Skeletal muscle tissue (tissue), 4 donors: Measurements from ENCODE around the gene PTPRN2. TPM values are rescaled to one million over a fixed set of nuclear protein-coding genes. Genes with fewer than 3 reads are reported as not detected.

ENCODE experiments used
- H3K27ac ChIP-seq: one replicate; pipeline ENCODE4 v1.7.0; 2013; ENCODE audit warnings: mild to moderate bottlenecking, low read depth, low read length, inconsistent platforms
- H3K27me3 ChIP-seq, 3 donors: one replicate each; pipeline ENCODE4 v1.7.0; 2013; ENCODE audit warnings: low read length in 3 of 3; ENCODE audit not compliant: control insufficient read depth in 3 of 3, insufficient read depth in 3 of 3
- H3K36me3 ChIP-seq, 3 donors: one replicate each; pipeline ENCODE4 v1.7.0; 2013; ENCODE audit warnings: low read length in 3 of 3; ENCODE audit not compliant: control insufficient read depth in 3 of 3, insufficient read depth in 3 of 3
- H3K4me1 ChIP-seq, 3 donors: one replicate each; pipeline ENCODE4 v1.7.0; 2013; ENCODE audit warnings: low read length in 3 of 3, mild to moderate bottlenecking in 3 of 3; ENCODE audit not compliant: control insufficient read depth in 3 of 3, insufficient read depth in 3 of 3
- H3K4me3 ChIP-seq, 3 donors: one replicate each; pipeline ENCODE4 v1.7.0; 2013; ENCODE audit warnings: low read length in 3 of 3
- H3K9ac ChIP-seq, 3 donors: one replicate each; pipeline ENCODE4 v1.7.0; 2013; ENCODE audit warnings: low read length in 3 of 3, mild to moderate bottlenecking in 3 of 3, moderate library complexity in 2 of 3, low read depth in 1 of 3
- H3K9me3 ChIP-seq, 3 donors: one replicate each; pipeline ENCODE4 v1.7.0; 2013; ENCODE audit warnings: low read length in 3 of 3; ENCODE audit not compliant: control insufficient read depth in 3 of 3
- total RNA-seq: library from RNA; depleted of rRNA; stranded (reverse); fragments of >200 nt; gene quantifications from one replicate; pipeline ENCODE4 v1.2.3, GENCODE V29; 2014
- donor health status: Osteomylitis.

Gene PTPRN2
- total RNA-seq, 1 donor from 2014 or later = 1.6 TPM

DNA sequence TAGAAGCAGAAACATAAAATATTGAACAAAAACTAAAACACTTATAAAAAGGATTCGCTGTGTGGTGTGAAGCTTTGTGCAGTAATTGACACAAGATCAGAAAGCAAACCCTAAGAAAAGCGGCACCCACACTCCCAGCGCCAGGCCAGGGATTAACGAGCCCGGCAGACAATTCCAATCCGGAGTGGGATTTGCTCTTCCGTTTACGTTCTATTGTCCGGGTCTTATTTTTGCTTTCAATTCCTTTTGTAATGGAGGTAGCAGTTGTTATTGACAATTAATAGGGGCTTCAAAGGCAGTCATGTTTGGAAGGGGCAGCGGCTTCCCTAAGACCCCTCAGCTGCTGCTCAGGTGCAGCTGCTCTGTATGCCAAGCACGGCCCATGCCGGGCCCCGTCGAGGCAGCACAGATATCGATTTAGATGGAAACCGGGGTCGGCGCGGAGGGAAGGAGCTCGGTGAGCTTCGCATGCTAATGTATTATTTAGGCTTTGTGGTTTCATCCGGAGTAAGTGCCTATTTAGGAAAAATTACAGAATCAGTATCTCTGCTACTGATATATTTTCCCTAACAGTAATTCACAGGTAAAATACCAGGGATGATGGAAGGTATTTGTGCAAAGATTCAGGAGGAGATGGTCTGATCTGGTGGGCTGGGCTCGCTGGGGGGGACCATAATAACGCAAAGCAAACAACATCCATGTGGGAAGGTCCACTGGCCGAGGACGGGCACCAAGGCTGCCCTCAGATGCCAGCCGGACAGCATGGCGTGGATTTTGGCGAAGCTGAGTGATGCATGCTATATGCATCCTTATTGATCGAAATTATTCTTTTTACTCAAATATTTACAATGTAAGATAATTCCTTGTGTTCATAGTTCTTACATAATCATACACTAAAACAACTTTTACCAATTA lies 561.7 kb downstream of the PTPRN2 start:
- Histone ChIP-seq H3K9ac (no peak overlapping the region), H3K27ac (no peak overlapping the region)

DNA sequence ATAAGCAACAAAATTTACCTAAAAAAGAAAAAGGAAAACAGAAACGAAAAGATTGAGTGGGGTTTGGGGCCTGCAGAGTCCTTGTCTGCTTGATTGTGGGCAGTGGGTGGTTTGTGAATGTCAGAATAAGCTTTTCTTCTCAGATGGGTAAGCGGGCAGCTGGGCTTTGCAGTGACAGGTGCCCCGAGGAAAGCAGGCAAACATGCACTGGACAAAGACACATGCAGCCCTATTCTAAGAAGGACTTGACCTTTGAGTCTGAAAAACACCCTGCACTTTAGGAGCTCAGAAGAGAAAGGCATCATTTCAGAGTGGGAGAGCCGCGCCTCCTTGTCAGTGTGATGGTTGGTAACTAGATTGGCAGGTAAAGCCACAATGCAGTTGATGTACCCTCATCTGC lies 562.7 kb downstream of the PTPRN2 start:
- no peak overlapping the region for H3K9ac ChIP-seq
- peaks cover 0 to 3% (median 0%) of the 10 kb centered on the region in 3 donors for H3K27me3 ChIP-seq
- H3K36me3 ChIP-seq = no peaks in the 10 kb centered on the region
- no peaks in the 10 kb centered on the region for H3K4me1 ChIP-seq
- peaks cover 0 to 2% (median 0%) of the 10 kb centered on the region in 3 donors for H3K9me3 ChIP-seq
- no peak overlapping the region for H3K27ac ChIP-seq
- no peak overlapping the region for H3K4me3 ChIP-seq

More for the DNA sequence above, 561.7 kb downstream of the PTPRN2 start:
- Histone ChIP-seq H3K4me1 (no peaks in the 10 kb centered on the region), H3K27me3 (peaks cover 0 to 3% (median 0%) of the 10 kb centered on the region in 3 donors), H3K4me3 (no peak overlapping the region), H3K36me3 (no peaks in the 10 kb centered on the region), H3K9me3 (no peaks in the 10 kb centered on the region)

DNA sequence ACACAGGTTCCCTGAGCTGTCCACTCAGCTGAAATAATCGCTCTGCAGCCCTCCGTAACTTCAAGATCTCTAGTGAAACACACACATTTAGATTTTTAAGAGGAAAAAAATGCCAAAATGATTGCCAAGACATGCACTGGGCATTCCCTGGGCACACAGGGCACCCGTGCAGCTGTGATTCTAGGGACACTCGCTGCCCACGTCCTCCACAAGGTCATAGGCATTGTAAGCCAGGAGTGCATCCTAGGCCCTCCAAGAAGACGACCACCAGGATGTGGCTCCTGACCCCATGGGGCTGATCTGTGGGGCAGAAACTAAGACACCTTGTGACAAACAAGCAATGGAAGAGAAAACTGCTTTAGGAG lies 563.3 kb downstream of the PTPRN2 start:
- H3K4me3 ChIP-seq = no peak overlapping the region
- peaks cover 0 to 2% (median 0%) of the 10 kb centered on the region in 3 donors for H3K9me3 ChIP-seq
- H3K27me3 ChIP-seq = peaks cover 0 to 3% (median 0%) of the 10 kb centered on the region in 3 donors
- H3K36me3 ChIP-seq = no peaks in the 10 kb centered on the region
- no peak overlapping the region for H3K27ac ChIP-seq
- no peaks in the 10 kb centered on the region for H3K4me1 ChIP-seq
- H3K9ac ChIP-seq = no peak overlapping the region

DNA sequence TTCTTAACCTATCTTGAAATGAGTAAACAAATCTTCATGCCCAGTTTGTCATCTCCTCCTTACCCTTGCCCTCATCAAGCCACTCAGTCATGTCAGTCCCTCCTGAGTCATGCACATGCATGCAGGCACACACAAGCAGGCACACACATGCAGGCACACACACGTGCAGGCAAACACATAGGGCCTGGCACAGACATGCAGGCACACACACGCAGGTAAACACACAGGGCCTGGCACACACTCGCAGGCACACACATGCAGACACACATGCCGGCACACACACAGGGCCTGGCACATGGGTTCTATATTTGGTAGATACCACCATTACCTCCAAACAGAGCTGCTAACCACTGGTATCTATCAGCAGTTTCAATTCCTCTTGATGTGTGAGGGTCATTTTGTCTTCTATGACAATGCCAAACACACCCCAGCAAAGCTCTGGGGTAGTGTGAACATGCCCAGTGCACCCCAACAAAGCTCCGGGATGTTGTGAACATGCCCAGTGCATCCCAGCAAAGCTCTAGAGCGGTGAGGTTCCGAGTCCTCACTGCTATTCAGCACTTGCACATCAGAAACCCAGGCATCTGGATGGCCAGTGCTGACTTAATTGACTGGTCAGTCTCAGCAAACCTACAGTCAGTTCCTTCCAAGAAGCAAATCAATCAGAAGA lies 563.8 kb downstream of the PTPRN2 start:
- H3K36me3 ChIP-seq = no peaks in the 10 kb centered on the region
- peaks cover 0 to 2% (median 0%) of the 10 kb centered on the region in 3 donors for H3K9me3 ChIP-seq
- no peak overlapping the region for H3K4me3 ChIP-seq
- no peaks in the 10 kb centered on the region for H3K4me1 ChIP-seq
- no peak overlapping the region for H3K9ac ChIP-seq
- H3K27ac ChIP-seq = no peak overlapping the region
- H3K27me3 ChIP-seq = peaks cover 0 to 2% (median 0%) of the 10 kb centered on the region in 3 donors

DNA sequence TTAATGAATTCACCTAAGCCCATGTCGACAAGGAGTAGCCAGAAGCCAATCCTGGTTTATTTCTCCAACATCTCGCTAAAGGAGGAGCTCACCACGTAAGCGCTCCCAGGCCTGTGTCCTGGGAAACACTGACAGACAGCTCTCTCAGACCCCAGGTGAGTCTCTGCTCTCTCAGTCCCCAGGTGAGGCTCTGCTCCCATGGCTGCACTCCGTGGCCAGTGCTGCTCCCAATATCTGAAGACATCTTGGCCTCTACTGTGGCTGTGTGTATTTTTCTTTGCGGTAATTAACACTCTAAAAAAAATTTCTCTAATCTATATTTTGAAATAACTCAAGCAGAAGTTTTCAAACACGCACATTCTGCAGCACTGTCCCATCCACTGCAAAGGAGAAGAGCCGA lies 564.5 kb downstream of the PTPRN2 start:
- Histone ChIP-seq H3K27me3 (no peaks in the 10 kb centered on the region), H3K4me3 (no peak overlapping the region), H3K36me3 (no peaks in the 10 kb centered on the region), H3K27ac (no peak overlapping the region), H3K9ac (no peak overlapping the region), H3K9me3 (peaks cover 0 to 2% (median 0%) of the 10 kb centered on the region in 3 donors), H3K4me1 (no peaks in the 10 kb centered on the region)

DNA sequence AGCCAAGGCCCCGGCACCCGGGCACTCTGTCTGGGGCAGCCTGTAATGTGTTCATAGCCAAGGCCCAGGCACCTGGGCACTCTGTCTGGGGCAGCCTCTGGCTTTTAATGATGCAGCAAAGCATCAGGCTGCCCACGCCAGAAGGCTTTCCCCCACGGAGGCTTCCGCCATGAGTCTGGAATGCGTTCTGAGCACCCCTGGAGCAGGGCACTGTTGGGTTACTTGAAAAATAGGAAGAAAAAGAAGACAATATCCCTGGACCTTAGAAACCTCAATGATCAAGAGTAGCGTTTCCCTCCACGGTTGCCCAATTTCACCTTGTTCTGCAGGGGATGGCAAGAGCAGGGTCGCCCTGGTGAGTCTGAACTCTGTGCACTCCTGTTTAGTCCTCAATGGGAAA lies 565.0 kb downstream of the PTPRN2 start:
- no peaks in the 10 kb centered on the region for H3K36me3 ChIP-seq
- H3K27ac ChIP-seq = no peak overlapping the region
- no peak overlapping the region for H3K9ac ChIP-seq

DNA sequence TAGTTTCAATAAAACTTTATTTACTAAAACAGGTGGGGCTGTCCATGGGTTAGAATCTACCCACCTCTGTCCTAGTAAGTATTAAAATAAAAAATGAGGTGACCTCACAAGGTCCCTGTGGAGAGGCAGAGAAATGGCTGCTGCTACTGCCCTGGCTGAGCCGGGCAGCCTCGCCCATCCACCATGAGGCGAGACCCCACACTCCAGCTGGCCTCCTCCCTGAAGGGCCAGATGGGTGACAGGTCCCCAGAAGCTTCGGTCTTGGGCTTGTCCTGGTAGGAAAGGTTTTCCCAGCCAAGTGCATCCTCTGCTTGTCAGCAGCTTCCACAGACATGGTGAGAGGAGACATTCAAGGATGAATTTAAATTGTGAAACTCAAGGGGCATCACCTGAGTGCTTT lies 565.8 kb downstream of the PTPRN2 start:
- no peaks in the 10 kb centered on the region for H3K36me3 ChIP-seq

More for the DNA sequence above, 565.0 kb downstream of the PTPRN2 start:
- H3K4me1 ChIP-seq = no peaks in the 10 kb centered on the region
- no peaks in the 10 kb centered on the region for H3K27me3 ChIP-seq
- peaks cover 0 to 2% (median 0%) of the 10 kb centered on the region in 3 donors for H3K9me3 ChIP-seq
- H3K4me3 ChIP-seq = no peak overlapping the region

DNA sequence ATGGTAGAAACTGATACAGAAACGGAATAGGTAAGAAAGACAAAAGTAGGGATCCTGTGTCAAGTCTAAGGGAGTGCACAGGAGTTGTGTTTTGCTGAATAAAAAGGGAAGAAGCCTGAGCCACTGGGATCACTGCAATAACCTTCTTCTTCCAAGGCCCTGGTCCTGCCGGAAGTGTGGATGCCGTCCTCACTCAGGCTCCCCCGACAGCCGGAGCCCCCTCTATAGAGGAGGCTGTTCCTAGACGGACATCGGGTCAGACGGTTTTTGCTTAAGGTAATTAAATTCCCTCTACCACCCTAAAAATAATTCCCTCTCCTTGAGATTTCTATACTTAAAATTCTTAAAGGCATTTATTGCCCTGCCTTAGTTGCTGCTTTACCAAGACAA lies 566.9 kb downstream of the PTPRN2 start:
- H3K4me1 ChIP-seq = peaks cover 0 to 9% (median 1%) of the 10 kb centered on the region in 3 donors
- no peak overlapping the region for H3K4me3 ChIP-seq
- H3K36me3 ChIP-seq = no peaks in the 10 kb centered on the region
- H3K9me3 ChIP-seq = peaks cover 0 to 2% (median 0%) of the 10 kb centered on the region in 3 donors
- H3K27ac ChIP-seq = no peak overlapping the region
- no peak overlapping the region for H3K9ac ChIP-seq
- H3K27me3 ChIP-seq = peaks cover 2 to 6% (median 4%) of the 10 kb centered on the region in 3 donors

More for the DNA sequence above, 565.8 kb downstream of the PTPRN2 start:
- peaks cover 0 to 2% (median 0%) of the 10 kb centered on the region in 3 donors for H3K9me3 ChIP-seq
- H3K27ac ChIP-seq = no peak overlapping the region
- H3K9ac ChIP-seq = no peak overlapping the region
- H3K4me1 ChIP-seq = no peaks in the 10 kb centered on the region
- H3K4me3 ChIP-seq = no peak overlapping the region
- peaks cover 0 to 4% (median 0%) of the 10 kb centered on the region in 3 donors for H3K27me3 ChIP-seq

DNA sequence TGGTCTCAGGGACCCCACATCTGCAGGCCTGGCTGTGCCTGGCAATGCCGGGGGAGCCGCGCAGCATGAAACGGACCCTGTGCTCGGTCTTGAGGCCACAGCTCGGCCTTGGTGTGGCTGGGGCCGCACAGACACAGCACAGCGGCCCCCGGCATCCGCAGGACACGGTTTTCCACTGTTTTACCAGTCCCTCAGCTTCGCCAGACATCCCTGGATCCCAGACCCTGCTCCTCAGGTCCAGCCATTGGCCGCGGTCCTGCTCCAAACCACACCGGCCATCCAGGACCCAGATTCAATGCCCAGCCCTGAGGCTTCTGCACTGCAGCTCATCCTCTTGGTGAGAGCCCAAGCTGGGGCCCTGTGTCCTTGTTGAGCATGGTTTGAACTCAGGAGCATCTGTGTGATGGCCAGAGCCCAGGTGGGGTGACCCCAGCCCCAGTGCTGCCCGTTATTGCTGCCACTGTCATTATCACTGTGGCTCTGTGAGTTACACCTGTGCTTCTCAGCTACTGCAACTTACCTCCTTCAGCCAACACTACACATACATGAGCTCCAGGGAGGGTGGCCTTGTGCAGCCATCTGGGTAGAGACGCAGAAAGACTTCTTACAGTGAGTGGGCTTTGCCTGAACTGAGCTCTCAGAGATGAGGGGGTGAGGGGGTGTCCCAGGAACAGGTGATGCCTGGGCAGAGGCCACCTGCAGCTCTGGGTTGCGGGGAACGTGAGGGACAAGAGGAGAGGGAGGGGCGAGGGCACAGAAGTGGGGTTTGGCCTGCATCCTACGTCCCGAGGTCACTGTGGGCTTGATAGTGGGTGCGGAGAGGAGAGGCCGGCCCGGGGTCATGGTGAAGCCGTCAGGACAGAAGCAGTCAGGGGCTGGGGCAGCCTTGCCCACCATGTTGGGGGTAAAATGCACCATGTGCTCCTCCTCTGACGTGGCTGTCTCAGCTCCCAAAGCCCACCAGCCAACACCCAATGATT lies 567.6 kb downstream of the PTPRN2 start:
- no peak overlapping the region for H3K4me3 ChIP-seq
- no peak overlapping the region for H3K27ac ChIP-seq
- peaks cover 4 to 7% (median 5%) of the 10 kb centered on the region in 3 donors for H3K27me3 ChIP-seq
- peaks cover 0 to 10% (median 6%) of the 10 kb centered on the region in 3 donors for H3K4me1 ChIP-seq
- H3K9me3 ChIP-seq = peaks cover 0 to 2% (median 0%) of the 10 kb centered on the region in 3 donors
- H3K9ac ChIP-seq = no peak overlapping the region
- H3K36me3 ChIP-seq = no peaks in the 10 kb centered on the region
